ENCODE data around the gene LYPD1.
"Not testable (repeated sequence)": the region's sequence is repeated elsewhere in the genome, so short reads cannot be mapped to it uniquely, and the experiment has no call there.

The LYPD1 gene, protein sequence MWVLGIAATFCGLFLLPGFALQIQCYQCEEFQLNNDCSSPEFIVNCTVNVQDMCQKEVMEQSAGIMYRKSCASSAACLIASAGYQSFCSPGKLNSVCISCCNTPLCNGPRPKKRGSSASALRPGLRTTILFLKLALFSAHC

GRCh38 chr2:132669908-132670495, at the start of gene LYPD1:
Gene LYPD1 (minus strand): TSS chr2:132670205. CDS start chr2:132669932, 273 bp downstream.
- DNase-seq (ENCODE audit: low read depth in 3 of 3) = no peak

DNA sequence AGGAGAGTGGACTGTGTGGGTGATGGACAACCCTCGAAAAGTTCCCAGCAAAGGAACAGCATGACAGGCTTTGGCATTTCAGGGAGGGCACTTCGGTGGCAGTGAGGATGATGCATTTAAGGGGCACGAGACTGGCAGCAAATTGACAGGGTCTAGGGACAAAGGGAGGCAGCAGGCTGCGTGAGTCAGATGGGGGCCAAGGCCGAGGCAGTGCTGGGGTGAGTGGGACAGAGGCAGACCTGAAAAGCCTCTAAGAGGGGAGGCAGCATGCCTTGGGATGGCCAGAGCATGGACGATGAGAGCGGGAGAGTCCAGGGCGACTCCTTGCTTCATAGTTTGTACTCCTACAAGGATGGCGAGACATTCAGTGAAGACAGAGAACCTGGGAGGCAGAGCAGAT, 49.5 kb upstream of the LYPD1 start:
- no peak for DNase-seq (ENCODE audit: low read depth in 3 of 3)

GRCh38 chr2:132716954-132717353, 46.9 kb upstream of the LYPD1 start:
- no peak for DNase-seq (ENCODE audit: low read depth in 3 of 3)

- no peak for DNase-seq (ENCODE audit: low read depth in 3 of 3)
These were observed 45.7 kb upstream of the LYPD1 start for GRCh38 chr2:132715386-132716351.

- DNase-seq (ENCODE audit: low read depth in 3 of 3) = no peak
These were observed 33.4 kb upstream of the LYPD1 start for GRCh38 chr2:132703396-132703795.

DNA sequence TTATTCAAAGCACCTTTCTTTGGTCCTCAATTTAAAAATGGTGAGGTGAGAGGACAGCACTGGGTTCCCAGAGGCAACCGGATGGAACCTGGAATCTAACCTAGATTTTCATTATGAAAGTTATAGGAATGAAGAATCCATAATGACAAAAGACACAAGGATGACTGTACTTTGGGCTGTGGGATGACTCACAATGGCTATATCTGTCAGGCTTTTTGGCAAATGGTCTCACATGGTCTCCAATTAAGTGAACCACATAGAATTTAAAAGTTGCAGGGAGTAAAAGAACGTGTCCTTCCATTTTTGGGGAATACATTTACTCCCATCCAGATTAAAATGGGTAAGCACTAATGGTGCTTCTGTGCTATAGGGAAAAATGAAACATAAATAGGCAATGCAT, 31.8 kb upstream of the LYPD1 start:
- DNase-seq (ENCODE audit: low read depth in 3 of 3) = no peak

- DNase-seq (ENCODE audit: low read depth in 3 of 3) = not testable (repeated sequence)
These were observed 29.8 kb upstream of the LYPD1 start for GRCh38 chr2:132699802-132700201.

- not testable (repeated sequence) for DNase-seq (ENCODE audit: low read depth in 3 of 3)
These were observed 28.3 kb upstream of the LYPD1 start for GRCh38 chr2:132698347-132698746.

- DNase-seq (ENCODE audit: low read depth in 3 of 3) = no peak
These were observed 27.7 kb upstream of the LYPD1 start for GRCh38 chr2:132697556-132698205.

DNA sequence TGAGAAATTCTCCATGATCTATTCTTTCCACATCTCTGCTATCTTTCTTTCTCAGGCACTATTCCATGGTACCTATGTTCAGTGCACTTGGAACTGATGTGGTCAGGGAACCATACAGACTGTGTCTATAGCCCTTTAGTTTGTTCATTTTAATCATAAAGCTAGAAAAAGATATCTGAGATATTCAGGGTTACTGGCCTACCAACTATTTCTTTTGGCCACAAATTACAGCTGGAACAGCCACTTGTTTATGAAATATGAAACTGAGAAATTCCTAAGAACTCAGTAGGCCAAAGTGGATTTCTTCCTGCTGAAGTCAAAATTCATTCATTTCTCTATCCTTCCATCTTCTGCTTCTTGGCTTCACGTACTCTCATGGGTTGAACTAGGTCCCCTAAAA, 22.8 kb upstream of the LYPD1 start:
- no peak for DNase-seq (ENCODE audit: low read depth in 3 of 3)

DNA sequence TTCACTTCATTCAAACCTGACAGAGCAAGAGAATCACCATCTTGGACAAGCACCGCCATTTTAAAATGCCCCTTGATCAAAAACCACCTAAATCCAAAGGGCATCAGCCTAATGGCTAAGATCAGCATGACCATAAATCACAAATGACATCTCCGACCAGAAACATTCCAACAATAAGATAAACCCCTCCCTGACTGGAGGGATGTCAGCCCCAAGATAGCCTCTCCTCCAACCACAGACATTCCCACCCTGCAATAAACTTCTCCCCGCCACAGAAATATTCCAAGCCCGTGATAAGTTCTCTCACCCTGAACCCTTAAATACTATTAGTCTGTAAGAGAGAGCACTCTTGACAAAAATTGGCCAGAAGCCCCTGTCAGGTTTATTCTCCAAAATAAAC, 21.6 kb upstream of the LYPD1 start:
- no peak for DNase-seq (ENCODE audit: low read depth in 3 of 3)

- DNase-seq (ENCODE audit: low read depth in 3 of 3) = no peak
These were observed 20.8 kb upstream of the LYPD1 start for GRCh38 chr2:132690664-132691303.

DNA sequence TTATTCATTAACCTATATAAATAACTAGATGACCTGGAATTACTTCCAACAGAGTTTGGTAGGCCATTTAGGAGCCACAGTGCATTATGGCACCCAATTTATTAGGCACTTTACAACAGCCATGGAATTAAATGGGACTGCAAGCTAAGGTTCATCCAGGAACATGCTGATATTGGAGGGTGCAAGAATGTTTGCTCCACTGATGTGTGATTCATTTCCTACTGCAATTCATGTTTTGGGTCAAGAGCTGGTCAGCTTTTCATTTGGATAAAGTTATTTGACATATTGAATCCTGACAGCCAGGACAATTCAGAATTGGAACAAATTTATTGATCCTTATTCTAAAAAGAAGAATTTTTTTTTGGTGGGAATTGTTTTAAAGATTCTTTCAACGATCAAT, 11.8 kb upstream of the LYPD1 start:
- DNase-seq (ENCODE audit: low read depth in 3 of 3) = no peak

DNA sequence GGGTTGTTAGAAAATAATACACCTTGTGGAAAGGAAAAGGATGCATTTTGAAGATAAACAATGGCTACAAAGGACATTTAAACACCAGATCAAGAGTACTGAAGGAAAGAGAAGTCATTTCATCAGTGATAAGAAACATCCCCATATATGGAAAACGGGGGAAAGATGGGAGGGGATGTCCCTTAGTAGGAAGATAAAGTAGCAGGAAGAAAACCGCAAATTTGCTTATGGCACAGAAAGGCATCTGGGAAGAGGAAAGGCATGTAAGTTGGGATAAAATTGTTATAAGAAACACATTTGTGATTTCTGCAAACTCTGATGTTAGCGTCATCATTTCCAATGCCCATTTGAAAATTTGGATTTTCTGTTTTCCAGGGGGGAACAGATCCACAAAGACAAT, 10.5 kb upstream of the LYPD1 start:
- DNase-seq (ENCODE audit: low read depth in 3 of 3) = no peak

GRCh38 chr2:132678483-132678882, 8.5 kb upstream of the LYPD1 start:
- no peak for DNase-seq (ENCODE audit: low read depth in 3 of 3)

- DNase-seq (ENCODE audit: low read depth in 3 of 3) = no peak
These were observed 7.7 kb upstream of the LYPD1 start for GRCh38 chr2:132677661-132678060.

DNA sequence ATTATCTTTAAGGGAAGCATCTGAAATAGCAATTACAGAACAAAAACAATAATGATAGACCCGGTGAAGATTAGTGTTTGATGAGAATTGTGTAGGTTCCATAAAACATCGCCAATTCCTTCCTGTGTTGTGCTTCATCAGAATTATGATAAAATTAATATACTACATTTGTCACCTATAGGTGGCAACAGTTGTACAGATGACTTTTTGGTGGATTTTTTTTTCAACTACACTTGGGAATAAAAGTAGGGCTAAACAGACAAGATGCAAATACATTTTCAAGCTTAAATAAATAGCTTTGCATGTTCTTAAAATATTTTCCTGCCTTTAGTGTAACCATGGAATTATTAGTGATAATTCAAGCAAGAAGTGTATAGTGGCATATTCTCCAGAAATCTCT, 7.0 kb upstream of the LYPD1 start:
- DNase-seq (ENCODE audit: low read depth in 3 of 3) = no peak

GRCh38 chr2:132671151-132671835, 1.3 kb upstream of the LYPD1 start:
- no peak for DNase-seq (ENCODE audit: low read depth in 3 of 3)

DNA sequence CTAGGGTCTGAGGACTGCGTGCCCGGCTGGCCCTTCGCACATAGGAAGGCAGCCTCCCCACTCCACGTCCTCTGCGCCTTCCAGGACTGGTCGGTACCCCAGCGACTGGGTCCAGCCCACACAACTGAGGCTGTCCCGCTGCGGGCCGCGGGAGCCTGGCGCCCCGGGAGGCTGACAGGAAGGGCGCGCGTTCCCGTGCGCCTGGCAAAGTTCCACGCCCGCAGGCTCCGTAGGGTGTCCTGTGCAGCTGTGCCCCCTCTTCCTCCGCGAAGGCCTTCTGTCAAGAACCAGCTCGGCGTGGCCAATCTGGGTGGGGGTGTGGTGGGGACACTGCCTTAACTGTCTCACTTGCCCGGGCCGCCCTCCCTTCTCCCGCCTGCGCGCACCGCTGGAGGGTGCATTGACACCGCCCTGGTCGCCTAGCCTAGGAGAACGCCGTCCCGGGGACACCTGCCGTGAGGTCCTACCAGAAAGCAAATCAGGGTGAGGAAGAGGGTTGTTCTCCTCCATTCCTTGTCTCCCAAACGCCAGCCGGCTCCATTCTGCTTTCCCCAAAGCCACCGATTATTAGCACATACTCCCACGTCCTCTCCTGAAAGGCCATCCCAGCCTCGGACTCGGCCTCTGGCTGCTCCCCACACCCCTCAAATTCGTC, 618 bp upstream of the LYPD1 start:
- DNase-seq (ENCODE audit: low read depth in 3 of 3) = no peak

DNA sequence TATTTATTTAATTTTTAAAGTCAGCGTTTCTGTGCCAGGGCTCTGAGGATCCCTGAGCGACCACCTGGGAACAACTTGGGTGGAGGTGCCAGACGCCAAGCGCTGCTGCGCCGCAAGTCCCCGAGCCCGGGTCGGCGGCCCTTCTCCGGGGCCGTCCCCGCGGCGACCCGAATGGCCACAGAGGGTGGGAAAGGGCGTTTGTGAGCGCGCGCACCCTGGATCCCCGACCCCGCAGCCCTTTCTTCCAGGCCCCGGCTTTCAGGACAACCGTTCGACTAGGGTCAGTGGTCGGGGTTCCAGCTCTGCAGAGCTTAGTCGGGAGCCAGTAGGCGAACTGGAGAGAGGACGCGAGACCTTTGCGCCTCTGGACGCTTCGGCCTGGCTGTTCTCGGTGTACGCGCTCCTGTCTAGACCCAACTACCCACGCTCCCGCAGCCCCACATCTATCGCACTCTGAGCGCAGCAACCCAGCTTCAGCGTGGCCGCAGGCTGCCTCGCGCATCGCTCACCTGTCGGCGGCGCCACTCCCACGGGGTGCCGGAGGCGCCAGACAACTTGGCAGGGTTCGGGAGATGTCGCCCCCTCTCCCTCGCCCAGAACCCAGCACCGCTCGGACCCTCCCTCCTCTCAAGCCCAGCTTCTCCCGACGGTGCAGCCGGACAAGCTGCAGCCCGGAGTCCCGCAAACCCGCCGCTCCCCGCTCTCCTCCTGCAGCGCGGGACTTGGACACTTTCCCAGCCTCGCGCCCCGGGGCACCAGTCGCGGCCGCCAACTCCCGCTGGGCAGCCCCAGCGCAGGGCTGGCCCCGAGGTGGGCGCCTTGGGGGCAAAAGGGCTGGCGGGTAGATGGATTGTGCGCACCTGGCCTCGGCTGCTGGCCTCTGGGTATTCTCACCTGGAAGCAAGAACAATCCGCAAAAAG, 758 bp downstream of the LYPD1 start:
- DNase-seq (ENCODE audit: low read depth in 3 of 3) = no peak
